UCSD-AML1 (cell line): ENCODE measurements around the gene HOXB13.

Experiments used
- DNase-seq: peaks from one replicate; lab custom pipeline; 2025; ENCODE audit not compliant: unreplicated experiment; lab: John Stamatoyannopoulos, UW

The HOXB13 gene

GRCh38 chr17:48711128-48711527, 17.4 kb downstream of the HOXB13 start:
- no peak for DNase-seq

- no peak for DNase-seq
These were observed 23.9 kb downstream of the HOXB13 start for GRCh38 chr17:48704361-48705248.

GRCh38 chr17:48701864-48702532, 26.6 kb downstream of the HOXB13 start:
- no peak for DNase-seq

- no peak for DNase-seq
These were observed 35.4 kb downstream of the HOXB13 start for GRCh38 chr17:48693178-48693577.

GRCh38 chr17:48692049-48692448, 36.5 kb downstream of the HOXB13 start:
- DNase-seq: no peak

- DNase-seq: no peak
These were observed 37.9 kb downstream of the HOXB13 start for GRCh38 chr17:48690655-48691054.

- no peak for DNase-seq
These were observed 46.9 kb downstream of the HOXB13 start for GRCh38 chr17:48681609-48682008.

- DNase-seq: no peak
These were observed 49.0 kb downstream of the HOXB13 start for GRCh38 chr17:48679385-48680096.

- peak; percentile 70 for DNase-seq
These were observed 50.2 kb downstream of the HOXB13 start for GRCh38 chr17:48678141-48678971.

- no peak for DNase-seq
These were observed 51.5 kb downstream of the HOXB13 start for GRCh38 chr17:48676963-48677558.
